Measurements from ENCODE around the gene MBD5.

MBD5 gene

GRCh38 chr2:148023861-148024260, 3.0 kb downstream of the MBD5 start:
- DNase-seq: no peak

GRCh38 chr2:148026573-148026972, 5.7 kb downstream of the MBD5 start:
- DNase-seq: no peak

GRCh38 chr2:148027822-148028221, 6.9 kb downstream of the MBD5 start:
- no peak for DNase-seq

GRCh38 chr2:148028781-148029180, 7.9 kb downstream of the MBD5 start:
- no peak for DNase-seq

DNA sequence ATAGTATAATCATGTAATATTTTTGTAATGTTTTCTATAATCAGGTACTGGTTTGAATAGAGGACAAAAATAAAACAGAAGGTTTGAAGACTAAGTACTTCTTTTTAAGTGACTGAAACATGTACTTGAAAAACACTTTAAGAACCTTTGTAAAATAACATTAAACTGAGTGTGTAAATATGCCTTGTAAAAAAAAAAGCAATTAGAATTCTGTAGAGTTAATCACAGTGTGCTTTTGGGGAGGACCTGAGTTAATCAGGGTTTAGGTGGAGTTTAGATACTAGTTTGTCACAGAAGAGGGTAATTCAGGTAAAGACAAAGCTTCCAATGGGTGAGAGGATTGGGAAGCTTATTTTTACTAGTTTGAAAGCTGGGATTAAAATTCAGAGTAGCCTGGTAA, 10.3 kb downstream of the MBD5 start:
- DNase-seq: no peak

DNA sequence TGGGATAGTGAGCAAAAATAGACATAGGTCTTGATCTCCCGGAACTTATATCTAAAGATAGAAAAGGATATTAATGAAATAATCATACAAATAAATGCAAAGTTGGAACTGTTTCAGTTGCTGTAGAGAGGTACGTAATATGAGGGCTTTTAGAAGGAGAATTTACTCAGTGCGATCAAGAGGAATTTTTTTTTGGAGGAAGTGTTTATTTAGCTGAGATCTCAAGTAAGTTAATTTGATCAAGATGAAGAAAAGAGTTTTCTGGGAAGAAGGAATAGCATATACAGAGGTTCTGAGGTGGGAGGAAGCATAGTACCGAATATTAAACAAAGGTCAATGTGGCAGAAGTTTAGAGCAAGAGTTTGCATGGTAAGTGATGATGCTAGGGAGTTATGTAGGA, 11.3 kb downstream of the MBD5 start:
- DNase-seq: no peak

DNA sequence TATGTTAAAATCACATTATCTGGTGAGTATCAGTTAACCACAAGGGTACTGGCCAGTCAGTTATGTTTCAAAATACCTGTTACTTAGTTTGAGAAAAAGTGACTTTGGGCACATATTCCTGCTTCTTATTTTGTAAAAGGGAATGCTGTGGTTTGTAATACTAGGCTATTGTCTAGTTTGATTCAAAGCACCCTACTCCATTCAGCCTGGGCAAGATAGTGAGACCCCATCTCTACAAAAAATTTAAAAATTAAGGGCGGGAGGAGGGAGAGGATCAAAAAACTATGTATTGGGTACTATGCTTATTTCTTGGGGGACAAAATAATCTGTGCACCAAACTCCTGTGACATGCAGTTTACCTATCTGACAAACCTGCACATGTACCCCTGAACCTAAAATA, 18.9 kb downstream of the MBD5 start:
- no peak for DNase-seq

DNA sequence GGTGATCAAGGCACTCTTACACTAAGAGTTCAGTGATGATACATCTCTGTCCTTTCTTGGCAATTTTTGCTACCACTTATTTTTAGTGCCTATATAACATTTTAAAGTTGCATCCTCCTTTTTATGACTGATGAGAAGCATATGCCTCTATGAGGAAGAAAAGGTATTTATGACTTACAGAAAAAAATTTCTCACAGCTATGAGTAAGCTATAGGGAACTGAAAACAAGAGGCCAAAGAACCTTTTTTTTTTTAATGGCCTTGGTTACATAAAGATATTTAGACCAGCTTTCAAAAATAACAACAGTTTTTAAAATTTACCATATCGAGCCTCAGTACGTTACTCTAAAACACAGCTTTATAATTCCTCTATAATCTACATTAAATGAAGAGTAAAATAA, 21.3 kb downstream of the MBD5 start:
- no peak for DNase-seq

- no peak for DNase-seq
Observed at GRCh38 chr2:148044322-148044721, 23.4 kb downstream of the MBD5 start.

- no peak for DNase-seq
Observed at GRCh38 chr2:148046802-148047201, 25.9 kb downstream of the MBD5 start.

GRCh38 chr2:148048475-148049221, 27.8 kb downstream of the MBD5 start:
- no peak for DNase-seq

DNA sequence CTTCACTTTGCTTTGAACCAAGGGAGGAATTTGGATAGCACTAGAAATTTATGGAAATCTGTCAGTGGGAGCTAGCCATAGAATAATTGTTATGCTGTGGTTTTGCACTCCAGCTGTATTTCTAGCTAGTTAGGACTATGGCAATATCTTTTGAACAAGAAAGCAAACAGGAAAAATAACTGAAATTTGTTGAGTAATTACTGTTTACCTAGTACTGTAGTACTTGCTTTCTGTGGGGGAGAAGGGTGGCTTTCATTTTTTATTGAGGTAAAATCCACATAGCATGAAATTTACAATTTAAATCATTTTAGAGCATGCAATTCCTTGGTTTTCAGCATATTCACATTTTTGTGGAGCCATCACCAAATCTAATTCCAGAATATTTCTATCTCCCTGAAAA, 28.4 kb downstream of the MBD5 start:
- no peak for DNase-seq

- DNase-seq: no peak
Observed at GRCh38 chr2:148052687-148053086, 31.8 kb downstream of the MBD5 start.

- no peak for DNase-seq
Observed at GRCh38 chr2:148058641-148059040, 37.8 kb downstream of the MBD5 start.

GRCh38 chr2:148063633-148064032, 42.7 kb downstream of the MBD5 start:
- DNase-seq: no peak

DNA sequence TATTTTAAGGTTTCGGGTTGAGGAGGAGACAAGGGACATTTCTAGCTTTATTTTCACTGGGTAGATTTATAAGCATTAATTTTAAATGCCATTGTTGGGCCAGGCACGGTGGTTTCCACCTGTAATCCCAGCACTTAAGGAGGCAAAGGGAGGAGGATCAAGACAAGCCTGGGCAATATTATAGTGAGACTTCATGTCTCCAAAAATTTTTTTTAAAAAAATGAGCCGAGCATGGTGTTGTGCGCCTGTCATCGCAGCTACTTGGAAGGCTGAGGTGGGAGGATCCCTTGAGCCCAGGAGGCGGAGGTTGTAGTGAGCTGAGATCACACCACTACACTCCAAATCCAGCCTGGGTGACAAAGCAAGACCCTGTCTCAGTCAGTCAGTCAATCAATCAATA, 45.0 kb downstream of the MBD5 start:
- DNase-seq: no peak

- no peak for DNase-seq
Observed at GRCh38 chr2:148067801-148068200, 46.9 kb downstream of the MBD5 start.

GRCh38 chr2:148071351-148071750, 50.5 kb downstream of the MBD5 start:
- no peak for DNase-seq

- DNase-seq: no peak
Observed at GRCh38 chr2:148096012-148096411, 75.1 kb downstream of the MBD5 start.

DNA sequence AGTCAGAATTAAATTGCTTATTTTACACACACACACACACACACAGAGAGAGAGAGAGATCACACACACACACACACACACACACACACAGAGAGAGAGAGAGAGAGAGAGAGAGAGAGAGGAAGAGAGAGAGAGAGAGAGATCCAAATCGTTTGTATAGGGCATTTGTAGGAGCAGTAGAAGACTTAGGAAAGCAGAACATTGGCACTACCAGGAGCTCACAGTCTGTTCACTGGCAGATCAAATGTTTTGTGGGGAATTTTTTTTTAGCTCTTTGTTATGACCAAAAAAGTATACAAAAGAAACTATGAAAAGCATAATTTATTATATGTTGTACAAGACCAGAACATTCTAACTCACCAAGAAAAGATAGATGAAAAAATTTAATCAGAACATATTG, 81.8 kb downstream of the MBD5 start:
- DNase-seq: no peak

GRCh38 chr2:148103946-148104345, 83.1 kb downstream of the MBD5 start:
- no peak for DNase-seq

GRCh38 chr2:148106331-148106730, 85.4 kb downstream of the MBD5 start:
- DNase-seq: no peak

DNA sequence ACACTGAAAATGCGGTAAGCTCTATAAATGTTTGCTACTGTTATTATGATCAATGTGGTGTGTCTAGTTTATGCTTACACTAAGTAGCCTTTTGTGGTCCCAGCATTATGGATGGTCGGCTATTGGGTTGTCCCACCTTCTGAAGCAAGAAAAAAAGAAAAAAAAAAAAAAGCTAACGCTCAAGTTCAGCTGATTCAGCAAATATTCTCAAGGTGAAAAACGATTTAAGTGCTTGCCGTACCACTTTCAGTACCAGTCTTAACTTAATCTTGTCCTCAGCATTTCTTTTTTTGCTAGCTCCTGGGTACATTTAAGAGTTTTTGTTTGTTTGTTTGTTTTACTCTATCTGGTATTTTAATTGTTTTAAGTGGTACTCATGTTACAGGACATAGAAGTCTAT, 87.5 kb downstream of the MBD5 start:
- no peak for DNase-seq

DNA sequence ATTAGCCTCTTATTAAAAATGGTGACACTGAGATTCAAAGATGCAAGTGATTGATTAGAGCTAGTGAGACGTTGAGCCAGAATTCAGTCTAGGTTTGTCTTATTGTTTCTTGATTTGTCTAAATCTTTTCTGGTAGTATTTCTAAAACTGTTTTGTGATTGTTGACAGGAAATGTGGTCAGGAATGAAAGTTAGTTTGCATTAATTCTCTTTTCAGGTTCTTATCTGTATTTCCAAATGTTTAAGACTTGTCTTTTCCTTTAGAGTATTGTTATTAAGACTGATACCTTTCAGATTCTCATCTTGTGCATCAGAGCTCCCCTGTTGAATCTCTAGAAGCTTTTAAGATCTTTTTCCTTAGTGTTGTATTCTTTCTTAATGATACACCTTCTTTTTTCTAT, 89.3 kb downstream of the MBD5 start:
- no peak for DNase-seq

DNA sequence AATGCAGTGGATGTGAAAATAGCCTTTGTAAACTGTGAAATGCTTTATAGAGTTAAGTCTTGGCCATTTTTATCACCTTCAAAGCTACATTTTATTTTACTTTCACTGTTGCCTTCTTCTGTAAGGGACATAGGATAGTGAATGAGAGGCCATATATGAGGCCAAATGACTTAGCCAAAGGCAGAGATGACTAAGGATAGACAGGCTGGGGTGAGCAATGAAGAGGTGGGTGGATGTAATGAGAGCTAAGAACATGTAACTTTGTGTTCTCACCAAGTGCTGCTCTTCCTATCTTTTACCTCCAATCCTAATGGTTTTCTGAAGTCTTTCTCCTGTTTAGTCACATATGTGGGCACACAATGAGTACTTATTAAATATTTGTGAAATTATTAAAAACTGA, 101.9 kb downstream of the MBD5 start:
- no peak for DNase-seq

Data from effector CD4-positive, alpha-beta T cell (primary cell).